Kidney tubule cell (primary cell): ENCODE measurements around the gene TUFT1.
"Not testable (repeated sequence)": the region's sequence is repeated elsewhere in the genome, so short reads cannot be mapped to it uniquely, and the experiment has no call there.

ENCODE experiments used
- DNase-seq: peaks from one replicate; pipeline ENCODE4 v3.0.0-alpha.2; 2018; ENCODE audit warnings: low spot score

TUFT1 gene

DNA sequence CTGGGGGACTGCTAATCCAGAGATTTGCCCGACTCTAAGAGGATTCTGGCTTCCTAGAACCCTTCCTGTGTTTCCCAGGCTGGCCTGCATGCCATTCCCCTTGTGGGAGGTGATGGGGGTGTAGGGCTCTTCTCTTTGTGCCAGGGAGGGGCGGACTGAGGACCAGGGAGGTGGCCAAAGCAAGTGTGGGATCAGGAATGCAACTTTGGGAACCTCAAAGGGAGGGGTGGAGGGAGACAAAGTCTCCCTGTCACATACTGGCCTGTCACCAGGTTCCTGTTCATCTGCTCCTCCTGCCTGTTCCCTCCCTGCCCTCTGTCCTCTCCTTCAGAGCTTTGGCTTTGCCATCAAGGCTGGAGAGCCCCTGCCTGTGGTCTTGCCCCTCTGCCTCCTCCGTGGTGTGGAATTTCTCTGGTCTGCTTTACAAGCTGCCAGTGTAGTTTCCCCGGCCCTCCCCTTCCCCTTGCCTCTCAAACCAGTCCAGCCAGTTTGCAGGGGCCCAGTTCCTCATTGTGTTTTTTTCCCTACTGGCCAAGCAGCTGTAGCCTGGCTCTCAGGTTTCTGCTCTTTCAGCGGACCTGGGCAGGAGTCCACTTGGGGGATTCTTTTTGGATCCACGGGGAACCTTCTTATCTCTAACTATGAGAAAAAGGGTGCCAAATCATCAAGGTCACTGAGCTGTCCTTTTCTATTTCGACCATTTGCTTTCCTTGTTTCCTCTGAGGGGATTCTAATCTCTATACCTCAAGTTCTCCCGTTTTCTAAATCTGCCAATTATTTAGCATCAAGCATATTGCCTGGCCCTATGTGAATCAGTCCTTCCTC is 27.1 kb upstream of the TUFT1 start:
- DNase-seq = peak; percentile 73

DNA sequence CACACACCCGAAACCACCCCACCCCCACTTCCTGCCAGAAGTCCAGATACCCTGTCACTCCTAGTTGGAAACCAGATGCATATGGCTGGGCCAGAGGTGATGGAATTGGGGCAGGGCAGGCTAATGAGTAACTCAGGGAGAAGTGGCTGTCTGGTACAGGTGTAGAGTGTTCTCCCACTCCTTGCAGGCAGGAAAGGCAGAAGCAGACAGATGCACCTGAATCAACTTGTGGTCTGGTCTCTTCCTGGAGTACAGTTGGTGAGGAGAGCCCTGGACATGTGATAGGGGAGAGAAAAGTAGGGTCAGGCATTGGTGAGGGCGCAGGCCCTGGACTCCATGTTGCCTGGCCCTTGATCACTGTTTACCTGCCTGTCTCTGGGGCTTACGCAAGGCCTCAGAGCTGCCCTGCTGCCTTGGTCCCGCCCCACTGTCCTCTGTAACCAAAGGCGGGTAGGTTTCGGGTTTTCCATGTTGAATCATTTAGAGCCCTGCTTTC is 26.4 kb upstream of the TUFT1 start:
- DNase-seq = peak; percentile 96

DNA sequence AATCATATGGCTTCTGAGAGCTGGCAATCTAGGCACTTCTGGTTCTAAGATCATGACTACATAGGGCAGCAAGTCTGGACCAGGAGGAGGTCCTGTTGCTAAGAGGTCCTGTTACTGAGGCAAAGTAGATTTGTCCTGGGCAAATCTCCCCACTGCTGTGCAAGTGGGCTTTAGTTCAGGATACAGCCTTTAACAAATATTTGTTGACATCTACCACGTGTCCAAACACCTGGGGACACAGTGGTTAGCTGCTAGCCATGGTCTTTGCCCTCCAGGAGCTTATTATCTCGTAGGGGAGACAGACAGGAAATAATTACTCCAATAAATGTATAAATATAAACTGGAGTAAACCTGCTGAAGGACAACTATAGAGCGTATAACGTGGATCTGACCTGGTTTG is 25.7 kb upstream of the TUFT1 start:
- no peak for DNase-seq

DNA sequence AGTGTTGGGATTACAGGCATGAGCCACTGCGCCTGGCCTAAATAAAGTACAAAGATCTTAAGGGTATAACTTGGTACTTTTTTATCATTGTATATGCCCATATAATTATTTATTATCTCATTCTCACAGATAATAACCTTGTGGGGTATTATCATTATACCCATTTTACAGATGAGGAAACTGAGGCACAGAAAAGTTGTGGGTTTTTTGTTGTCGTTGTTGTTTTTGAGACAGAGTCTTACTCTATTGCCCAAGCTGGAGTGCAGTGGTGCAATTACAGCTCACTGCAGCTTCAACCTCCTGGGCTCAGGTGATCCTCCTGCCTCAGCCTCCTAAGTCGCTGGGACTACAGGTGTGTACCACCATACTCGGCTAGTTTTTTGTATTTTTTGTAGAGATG is 24.8 kb upstream of the TUFT1 start:
- DNase-seq = no peak

DNA sequence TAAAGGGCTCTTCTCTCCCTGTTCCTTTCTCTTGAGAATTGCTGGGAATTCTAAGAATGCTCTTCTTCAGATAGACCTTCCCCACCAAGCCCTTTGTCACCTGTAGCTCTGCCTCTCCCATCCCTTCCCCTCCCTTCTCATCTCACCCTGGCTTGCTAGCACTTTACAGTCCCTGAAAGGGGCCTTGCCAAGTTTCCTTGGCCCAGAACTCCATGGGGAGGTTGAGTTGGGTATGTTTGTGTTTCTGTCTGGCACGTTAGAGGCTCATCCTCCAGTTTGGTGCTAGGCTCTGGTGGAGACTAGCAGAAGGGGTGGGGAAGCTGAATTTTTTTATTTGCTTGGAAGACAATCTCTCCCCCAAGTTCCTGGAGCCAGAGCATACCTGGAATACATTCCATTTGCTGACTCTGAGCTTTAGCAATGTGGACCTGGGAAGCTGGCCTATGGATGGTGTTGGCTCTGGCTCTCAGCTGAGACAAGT is 24.0 kb upstream of the TUFT1 start:
- peak; percentile 91 for DNase-seq

DNA sequence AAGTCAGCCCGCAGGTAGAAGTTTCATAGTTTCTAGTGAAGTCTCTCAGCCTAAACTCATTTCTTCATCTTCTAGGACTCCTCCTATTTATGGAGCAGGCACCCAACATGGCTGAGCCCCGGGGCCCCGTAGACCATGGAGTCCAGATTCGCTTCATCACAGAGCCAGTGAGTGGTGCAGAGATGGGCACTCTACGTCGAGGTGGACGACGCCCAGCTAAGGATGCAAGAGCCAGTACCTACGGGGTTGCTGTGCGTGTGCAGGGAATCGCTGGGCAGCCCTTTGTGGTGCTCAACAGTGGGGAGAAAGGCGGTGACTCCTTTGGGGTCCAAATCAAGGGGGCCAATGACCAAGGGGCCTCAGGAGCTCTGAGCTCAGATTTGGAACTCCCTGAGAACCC is 21.7 kb upstream of the TUFT1 start:
- DNase-seq = no peak

DNA sequence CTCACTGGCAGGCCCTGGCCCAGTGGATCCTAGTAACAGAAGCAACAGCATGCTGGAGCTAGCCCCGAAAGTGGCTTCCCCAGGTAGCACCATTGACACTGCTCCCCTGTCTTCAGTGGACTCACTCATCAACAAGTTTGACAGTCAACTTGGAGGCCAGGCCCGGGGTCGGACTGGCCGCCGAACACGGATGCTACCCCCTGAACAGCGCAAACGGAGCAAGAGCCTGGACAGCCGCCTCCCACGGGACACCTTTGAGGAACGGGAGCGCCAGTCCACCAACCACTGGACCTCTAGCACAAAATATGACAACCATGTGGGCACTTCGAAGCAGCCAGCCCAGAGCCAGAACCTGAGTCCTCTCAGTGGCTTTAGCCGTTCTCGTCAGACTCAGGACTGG is 21.2 kb upstream of the TUFT1 start:
- no peak for DNase-seq

DNA sequence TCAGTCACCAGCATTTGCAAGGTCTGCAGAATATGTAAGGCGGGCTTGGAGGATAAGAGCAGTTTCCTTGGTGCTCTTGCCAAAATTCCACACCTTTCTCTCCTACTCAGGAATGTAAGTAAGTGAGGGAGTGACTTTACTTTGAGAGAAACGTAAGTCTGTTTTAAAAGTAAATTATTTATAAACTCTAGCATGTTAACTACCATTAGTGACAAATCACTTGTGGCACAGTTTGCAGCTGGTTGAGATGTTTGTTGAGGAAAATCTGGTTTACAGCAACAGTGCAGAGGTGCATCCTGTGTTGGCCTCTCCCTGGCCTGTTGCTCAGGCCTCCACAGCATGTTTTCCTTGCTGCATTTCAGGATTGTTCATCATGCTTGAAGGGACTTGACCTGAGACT is 20.4 kb upstream of the TUFT1 start:
- peak; percentile 79 for DNase-seq

DNA sequence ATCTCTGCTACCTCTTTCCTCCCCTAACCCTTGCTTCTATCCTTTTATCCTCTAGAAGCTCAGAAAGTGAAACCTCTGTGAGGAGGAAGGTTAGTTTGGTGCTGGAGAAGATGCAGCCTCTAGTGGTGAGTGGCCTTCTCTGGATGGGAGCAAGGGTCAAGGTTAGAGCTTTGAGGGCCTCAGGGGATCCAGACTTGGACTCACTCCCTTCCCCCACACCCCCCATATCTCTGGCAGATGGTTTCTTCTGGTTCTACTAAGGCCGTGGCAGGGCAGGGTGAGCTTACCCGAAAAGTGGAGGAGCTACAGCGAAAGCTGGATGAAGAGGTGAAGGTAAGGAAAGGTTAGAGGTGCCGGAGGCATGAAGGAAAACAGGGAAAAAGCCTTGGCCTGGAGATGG is 19.8 kb upstream of the TUFT1 start:
- no peak for DNase-seq

DNA sequence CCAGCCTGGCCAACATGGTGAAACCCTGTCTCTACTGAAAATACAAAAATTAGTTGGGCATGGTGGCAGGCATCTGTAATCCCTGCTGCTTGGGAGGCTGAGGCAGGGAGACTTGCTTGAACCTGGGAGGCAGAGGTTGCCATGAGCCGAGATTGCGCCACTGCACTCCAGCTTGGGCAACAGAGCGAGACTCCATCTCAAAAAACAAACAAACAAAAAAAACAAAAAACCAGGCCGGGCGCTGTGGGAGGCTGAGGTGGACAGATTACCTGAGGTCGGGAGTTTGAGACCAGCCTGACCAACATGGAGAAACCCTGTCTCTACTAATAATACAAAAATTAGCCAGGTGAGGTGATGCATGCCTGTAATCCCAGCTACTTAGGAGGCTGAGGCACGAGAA is 17.7 kb upstream of the TUFT1 start:
- not testable (repeated sequence) for DNase-seq

DNA sequence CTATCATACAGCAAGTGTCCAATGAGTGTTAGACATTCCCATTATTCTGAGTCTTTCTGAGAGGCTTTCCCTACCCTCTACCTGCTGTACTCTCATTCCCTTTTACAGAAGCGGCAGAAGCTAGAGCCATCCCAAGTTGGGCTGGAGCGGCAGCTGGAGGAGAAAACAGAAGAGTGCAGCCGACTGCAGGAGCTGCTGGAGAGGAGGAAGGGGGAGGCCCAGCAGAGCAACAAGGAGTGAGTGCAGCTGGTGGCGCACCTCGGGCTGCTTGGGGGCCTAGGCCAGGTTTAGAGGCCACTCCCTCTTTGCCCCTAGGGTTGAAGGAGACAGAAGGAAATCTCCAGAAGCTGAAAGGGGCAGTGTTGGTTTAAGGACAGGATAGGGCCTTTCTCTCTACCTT is 16.8 kb upstream of the TUFT1 start:
- no peak for DNase-seq

DNA sequence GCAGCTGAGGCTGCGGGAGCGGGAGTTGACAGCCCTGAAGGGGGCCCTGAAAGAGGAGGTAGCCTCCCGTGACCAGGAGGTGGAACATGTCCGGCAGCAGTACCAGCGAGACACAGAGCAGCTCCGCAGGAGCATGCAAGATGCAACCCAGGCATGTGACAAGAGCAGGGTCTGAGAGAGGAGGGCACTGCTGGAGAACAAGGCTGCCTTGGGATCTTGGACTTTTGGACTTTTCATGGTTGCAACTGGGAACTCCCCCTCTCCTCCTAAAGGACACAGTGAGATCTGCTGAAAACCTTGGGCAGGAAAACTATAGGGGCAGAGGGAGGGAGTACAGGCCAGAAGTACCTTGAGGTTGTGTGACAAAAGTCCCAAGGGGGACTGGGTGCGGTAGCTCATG is 15.4 kb upstream of the TUFT1 start:
- DNase-seq = no peak

DNA sequence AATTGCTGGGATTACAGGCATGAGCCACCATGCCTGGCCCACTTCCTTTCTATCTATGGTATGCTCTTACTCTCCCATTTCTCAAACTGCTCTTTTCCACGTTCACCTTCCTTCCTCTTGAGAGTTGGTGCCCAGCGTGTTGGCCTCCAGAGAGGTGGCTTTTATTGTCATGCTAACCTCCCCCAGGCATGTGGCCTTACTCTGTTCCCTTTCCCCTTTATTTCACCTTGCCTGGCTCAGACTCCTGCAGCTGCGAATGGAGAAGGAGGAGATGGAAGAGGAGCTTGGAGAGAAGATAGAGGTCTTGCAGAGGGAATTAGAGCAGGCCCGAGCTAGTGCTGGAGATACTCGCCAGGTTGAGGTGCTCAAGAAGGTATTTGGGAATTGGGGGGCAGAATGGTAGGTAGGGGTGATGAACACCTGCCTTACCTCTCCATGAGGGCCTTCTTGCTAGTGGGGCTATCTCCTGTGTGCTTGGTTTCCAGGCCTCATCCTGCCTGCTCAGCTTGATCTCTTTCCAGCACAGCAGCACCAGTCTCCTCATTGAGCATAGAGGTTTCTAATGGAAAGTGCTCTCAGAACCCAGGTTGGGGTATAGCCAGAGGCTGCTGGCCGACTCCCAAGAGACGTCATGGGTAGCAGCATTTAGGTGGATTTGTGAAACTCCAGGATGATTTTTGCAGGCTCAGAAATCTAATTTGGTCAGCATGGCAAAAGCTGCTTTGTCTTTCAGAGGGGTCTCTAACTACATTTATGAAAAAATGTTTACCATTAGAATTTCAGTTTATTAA is 13.2 kb upstream of the TUFT1 start:
- no peak for DNase-seq

DNA sequence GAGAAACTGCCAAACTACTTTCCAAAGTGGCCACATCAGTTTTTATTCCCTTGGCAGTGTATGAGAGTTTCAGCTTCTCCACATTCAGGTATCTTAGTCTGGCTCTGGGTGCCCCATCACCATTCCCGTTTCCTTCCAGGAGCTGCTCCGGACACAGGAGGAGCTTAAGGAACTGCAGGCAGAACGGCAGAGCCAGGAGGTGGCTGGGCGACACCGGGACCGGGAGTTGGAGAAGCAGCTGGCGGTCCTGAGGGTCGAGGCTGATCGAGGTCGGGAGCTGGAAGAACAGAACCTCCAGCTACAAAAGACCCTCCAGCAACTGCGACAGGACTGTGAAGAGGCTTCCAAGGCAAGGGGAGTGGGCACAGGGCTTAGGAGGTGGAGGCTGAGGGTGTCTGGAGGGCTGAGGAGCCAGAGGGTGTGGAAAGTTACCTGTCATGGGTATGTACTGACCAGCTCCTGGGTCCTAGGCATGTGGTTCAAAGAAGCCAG is 10.9 kb upstream of the TUFT1 start:
- no peak for DNase-seq

DNA sequence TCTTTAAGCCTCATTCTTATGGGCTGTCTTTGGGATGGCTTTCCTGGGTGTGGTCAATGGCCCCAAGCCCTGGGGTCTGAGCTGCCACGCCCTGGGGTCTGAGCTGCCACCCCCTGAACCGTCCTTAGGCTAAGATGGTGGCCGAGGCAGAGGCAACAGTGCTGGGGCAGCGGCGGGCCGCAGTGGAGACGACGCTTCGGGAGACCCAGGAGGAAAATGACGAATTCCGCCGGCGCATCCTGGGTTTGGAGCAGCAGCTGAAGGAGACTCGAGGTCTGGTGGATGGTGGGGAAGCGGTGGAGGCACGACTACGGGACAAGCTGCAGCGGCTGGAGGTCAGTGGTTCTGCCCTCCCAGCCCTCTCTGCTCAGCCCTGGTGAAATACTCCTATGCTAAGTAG is 10.3 kb upstream of the TUFT1 start:
- no peak for DNase-seq

DNA sequence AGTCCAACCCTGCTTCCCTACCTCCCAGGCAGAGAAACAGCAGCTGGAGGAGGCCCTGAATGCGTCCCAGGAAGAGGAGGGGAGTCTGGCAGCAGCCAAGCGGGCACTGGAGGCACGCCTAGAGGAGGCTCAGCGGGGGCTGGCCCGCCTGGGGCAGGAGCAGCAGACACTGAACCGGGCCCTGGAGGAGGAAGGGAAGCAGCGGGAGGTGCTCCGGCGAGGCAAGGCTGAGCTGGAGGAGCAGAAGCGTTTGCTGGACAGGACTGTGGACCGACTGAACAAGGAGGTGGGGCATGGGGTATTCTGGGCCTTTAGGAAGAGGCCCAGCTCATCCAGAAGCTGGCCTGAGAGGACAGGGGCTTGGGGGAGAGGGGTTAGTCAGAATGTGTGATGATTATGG is 9.6 kb upstream of the TUFT1 start:
- DNase-seq = no peak

DNA sequence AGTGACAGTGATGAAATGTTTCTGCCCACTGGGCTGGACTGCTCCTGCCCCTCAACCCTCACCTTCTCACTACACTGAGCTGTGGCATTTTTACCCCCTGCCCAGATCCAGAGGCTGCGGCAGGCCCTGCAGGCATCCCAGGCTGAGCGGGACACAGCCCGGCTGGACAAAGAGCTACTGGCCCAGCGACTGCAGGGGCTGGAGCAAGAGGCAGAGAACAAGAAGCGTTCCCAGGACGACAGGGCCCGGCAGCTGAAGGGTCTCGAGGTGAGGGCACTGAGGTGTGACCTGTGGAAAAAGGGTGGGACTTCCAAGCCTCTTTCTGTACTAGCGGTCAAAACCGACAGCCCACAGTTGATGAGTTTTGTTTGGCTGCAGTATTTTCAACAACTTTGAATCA is 6.2 kb upstream of the TUFT1 start:
- no peak for DNase-seq

DNA sequence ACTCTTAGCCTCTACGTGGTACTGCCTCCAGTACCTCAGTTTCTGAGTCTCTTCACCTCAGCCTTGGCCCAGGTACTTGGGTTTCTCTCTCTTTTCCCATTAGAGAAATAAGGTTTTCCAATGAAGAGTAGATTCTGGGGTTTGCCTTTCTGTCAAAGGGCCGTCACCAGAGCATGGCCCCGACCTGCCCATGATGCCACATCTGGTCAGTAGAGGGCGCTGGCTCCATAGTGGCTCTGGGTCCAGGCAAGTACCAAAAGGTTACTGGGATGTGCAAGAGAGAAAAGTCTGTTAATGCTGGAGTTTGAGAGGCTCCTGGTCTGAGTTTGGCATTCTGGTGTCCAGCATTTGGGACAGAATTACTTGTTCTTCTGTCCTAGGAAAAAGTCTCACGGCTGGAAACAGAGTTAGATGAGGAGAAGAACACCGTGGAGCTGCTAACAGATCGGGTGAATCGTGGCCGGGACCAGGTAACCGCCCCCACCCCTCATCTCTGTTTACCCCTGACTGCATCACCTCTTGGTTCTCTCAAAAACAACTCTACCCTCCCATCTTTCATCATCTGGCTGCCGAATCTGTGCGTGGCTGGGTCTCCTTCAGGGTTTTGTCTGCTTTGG is 5.3 kb upstream of the TUFT1 start:
- DNase-seq = peak; percentile 72

DNA sequence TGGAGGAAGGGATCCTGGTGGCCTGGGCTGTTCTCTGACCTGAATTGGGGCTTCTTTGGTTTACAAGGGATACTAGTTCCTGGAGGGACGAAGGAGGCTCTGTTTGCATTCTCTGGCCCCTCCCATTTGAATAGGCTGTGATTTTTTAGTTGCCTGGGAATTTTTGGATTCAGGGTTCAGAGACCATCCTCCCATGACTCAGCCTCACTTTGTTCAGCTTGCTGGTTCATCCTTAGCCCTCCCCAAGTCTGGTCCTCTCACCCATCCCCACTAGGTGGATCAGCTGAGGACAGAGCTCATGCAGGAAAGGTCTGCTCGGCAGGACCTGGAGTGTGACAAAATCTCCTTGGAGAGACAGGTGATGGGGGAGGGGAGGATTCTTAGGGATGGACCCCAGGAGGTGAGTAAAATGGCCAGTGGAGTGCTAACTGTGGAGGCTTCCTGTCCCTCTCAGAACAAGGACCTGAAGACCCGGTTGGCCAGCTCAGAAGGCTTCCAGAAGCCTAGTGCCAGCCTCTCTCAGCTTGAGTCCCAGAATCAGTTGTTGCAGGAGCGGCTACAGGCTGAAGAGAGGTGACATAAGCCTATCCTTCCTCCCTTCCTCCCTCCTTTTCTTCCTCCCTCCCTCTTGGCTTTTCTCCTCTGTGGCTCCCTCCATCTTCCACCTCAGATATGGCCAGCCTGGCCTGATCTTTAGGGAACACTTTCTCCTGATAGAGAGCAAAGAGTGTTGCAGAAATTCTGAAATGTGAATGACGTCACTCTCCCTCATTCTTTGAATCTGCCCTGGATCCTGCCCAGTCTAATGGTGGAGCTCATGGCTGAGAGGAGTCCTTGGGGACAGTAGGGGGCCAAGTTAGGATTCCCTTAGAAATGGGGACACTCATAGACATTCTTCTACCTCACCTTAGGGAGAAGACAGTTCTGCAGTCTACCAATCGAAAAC is 4.5 kb upstream of the TUFT1 start:
- DNase-seq = peak; percentile 39

DNA sequence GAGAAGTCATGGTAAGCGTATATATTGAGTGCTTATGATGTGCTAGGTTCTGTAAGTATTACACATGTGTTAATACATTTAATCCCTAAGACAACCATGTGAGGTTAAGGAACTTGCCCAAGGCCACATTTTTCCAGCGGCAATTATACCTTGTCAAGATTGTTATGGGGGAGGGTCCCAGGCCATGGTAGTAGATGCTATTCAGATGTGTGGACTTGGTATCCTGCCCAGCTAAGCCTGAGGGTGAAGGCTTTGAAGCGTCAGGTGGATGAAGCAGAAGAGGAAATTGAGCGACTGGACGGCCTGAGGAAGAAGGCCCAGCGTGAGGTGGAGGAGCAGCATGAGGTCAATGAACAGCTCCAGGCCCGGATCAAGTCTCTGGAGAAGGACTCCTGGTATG is 3.6 kb upstream of the TUFT1 start:
- no peak for DNase-seq

DNA sequence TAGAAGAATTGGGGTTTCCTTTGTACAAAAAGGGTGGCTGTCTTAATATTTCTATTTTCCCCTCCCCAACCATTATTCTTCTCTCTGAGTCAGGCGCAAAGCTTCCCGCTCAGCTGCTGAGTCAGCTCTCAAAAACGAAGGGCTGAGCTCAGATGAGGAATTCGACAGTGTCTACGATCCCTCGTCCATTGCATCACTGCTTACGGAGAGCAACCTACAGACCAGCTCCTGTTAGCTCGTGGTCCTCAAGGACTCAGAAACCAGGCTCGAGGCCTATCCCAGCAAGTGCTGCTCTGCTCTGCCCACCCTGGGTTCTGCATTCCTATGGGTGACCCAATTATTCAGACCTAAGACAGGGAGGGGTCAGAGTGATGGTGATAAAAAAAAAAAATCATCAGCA is 3.0 kb upstream of the TUFT1 start:
- DNase-seq = peak; percentile 86
